ENCODE data around the gene NPAT.
A peak's percentile ranks its signal among the peaks of the same experiment; 100 is the strongest.

The NPAT gene

DNA sequence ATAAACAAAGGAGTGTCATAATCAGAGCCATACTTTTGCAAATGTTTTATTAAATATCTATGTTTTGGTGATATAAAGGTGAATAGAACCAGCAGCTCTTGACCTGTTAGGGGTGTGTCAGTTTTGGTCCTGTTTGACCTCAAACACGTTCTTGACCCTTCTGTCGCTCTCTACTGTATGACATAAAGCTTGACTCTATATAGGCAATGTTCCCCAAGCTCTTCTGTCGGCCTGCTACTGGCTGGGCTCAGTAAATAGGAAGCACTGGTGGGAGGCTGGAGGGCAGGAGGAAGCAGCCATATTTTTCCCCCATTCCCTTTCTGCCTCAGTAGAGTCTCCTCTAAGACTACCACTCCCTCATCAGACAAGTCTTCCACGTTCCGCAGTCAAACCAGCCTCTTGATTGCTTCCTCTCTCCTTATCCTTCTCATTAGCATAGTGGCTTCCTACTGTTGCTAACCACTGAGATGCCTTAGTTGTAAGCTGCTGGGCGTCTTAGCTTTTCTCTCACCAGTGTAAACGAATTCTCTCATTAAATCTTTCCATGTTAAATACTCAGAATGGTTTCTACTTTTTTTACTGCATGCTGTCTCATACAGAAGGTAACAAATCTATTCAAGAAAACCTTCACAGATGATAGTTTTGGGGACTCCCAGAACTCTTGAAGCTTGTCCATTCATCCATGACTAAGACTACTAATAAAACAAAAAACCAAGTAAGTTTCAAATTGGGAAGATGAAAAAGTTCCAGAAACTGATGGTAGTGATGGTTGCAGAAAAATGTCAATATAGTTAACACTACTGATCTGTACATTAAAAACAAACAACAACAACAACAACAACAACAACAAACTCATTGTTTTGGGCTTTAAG, 3.3 kb downstream of the NPAT start:
- Histone ChIP-seq H3K36me3 (peaks cover 1% of the 10 kb centered on the region), H3K27me3 (no peaks in the 10 kb centered on the region), H3K27ac (peak overlapping the region; percentile 8), H3K9me3 (no peaks in the 10 kb centered on the region), H3K4me3 (ENCODE audit: low read depth in 1 of 2, low read length in 1 of 2) (no peak overlapping the region), H3K4me1 (ENCODE audit: control insufficient read depth in 1 of 2, insufficient read depth in 1 of 2, low read depth in 1 of 2, low read length in 1 of 2) (peaks cover 33% of the 10 kb centered on the region in 2 experiments)
- TF ChIP-seq, protein P1, sequence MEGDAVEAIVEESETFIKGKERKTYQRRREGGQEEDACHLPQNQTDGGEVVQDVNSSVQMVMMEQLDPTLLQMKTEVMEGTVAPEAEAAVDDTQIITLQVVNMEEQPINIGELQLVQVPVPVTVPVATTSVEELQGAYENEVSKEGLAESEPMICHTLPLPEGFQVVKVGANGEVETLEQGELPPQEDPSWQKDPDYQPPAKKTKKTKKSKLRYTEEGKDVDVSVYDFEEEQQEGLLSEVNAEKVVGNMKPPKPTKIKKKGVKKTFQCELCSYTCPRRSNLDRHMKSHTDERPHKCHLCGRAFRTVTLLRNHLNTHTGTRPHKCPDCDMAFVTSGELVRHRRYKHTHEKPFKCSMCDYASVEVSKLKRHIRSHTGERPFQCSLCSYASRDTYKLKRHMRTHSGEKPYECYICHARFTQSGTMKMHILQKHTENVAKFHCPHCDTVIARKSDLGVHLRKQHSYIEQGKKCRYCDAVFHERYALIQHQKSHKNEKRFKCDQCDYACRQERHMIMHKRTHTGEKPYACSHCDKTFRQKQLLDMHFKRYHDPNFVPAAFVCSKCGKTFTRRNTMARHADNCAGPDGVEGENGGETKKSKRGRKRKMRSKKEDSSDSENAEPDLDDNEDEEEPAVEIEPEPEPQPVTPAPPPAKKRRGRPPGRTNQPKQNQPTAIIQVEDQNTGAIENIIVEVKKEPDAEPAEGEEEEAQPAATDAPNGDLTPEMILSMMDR (IDR thresholded peaks at IDR 0.05), result no peak

- H3K4me1 ChIP-seq (ENCODE audit: control insufficient read depth in 1 of 2, insufficient read depth in 1 of 2, low read depth in 1 of 2, low read length in 1 of 2), result peaks cover 26% of the 10 kb centered on the region in 2 experiments
- no peaks in the 10 kb centered on the region for H3K27me3 ChIP-seq
- TF ChIP-seq, protein P1 (IDR thresholded peaks at IDR 0.05), result no peak
- no peak overlapping the region for H3K4me3 ChIP-seq (ENCODE audit: low read depth in 1 of 2, low read length in 1 of 2)
- H3K36me3 ChIP-seq, result peaks cover 6% of the 10 kb centered on the region
- H3K27ac ChIP-seq, result no peak overlapping the region
- no peaks in the 10 kb centered on the region for H3K9me3 ChIP-seq
Measured at GRCh38 chr11:108218455-108218854, 4.0 kb downstream of the NPAT start.

DNA sequence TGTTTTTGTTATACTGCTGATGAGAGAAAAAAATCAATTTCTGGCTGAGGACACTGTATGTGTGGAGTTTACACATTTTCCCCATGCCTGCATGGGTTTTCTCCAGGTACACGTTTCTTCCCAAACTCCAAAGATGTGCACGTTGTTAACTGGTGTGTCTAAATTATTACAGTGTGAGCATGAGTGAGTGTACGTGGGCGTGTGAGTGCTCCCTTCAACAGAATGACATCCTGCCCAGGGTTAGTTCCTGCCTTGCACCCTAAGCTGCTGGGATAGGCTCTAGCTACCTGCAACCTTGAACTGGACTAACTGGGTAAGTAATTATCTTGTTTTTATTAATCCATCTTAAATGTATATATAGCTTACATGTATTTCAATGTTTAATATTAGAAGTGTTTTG, 5.5 kb downstream of the NPAT start:
- Histone ChIP-seq H3K27ac (no peak overlapping the region), H3K36me3 (peaks cover 6% of the 10 kb centered on the region), H3K9me3 (no peaks in the 10 kb centered on the region), H3K27me3 (no peaks in the 10 kb centered on the region), H3K4me1 (ENCODE audit: control insufficient read depth in 1 of 2, insufficient read depth in 1 of 2, low read depth in 1 of 2, low read length in 1 of 2) (peaks cover 19 to 25% of the 10 kb centered on the region in 2 experiments), H3K4me3 (ENCODE audit: low read depth in 1 of 2, low read length in 1 of 2) (no peak overlapping the region)
- TF ChIP-seq, protein P1 (IDR thresholded peaks at IDR 0.05), result no peak

- Histone ChIP-seq H3K27me3 (no peaks in the 10 kb centered on the region), H3K36me3 (peaks cover 10% of the 10 kb centered on the region), H3K4me1 (ENCODE audit: control insufficient read depth in 1 of 2, insufficient read depth in 1 of 2, low read depth in 1 of 2, low read length in 1 of 2) (no peaks in the 10 kb centered on the region), H3K27ac (no peak overlapping the region), H3K9me3 (no peaks in the 10 kb centered on the region), H3K4me3 (ENCODE audit: low read depth in 1 of 2, low read length in 1 of 2) (no peak overlapping the region)
- TF ChIP-seq, protein P1 (IDR thresholded peaks at IDR 0.05), result no peak
Measured at GRCh38 chr11:108213784-108214183, 8.7 kb downstream of the NPAT start.

DNA sequence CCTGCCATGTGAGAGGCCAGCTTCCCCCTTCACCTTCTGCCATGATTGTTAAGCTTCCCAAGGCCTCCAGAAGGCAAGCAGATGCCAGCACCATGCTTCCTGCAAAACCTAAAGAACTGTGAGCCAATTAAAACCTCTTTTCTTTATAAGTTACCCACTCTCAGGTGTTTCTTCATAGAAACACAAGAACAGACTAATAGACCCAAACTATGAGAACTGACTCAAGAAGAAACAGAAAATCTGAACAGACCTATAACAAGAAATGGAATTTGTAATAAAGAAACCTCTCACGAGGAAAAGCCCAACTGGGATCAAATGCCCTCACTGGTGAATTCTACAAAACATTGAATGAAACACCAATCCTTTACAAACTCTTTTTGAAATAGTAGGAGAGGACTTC, 12.0 kb downstream of the NPAT start:
- H3K36me3 ChIP-seq, result peaks cover 32% of the 10 kb centered on the region
- H3K27ac ChIP-seq, result no peak overlapping the region
- TF ChIP-seq, protein P1 (IDR thresholded peaks at IDR 0.05), result no peak
- H3K4me3 ChIP-seq (ENCODE audit: low read depth in 1 of 2, low read length in 1 of 2), result no peak overlapping the region
- H3K4me1 ChIP-seq (ENCODE audit: control insufficient read depth in 1 of 2, insufficient read depth in 1 of 2, low read depth in 1 of 2, low read length in 1 of 2), result no peaks in the 10 kb centered on the region
- no peaks in the 10 kb centered on the region for H3K9me3 ChIP-seq
- H3K27me3 ChIP-seq, result no peaks in the 10 kb centered on the region
